NCI-H1105 (cell line): ENCODE results near the gene OR14C36.
"Not testable (repeated sequence)": the region's sequence is repeated elsewhere in the genome, so short reads cannot be mapped to it uniquely, and the experiment has no call there.

Experiments used
- DNase-seq: peaks from one replicate; lab custom pipeline; 2025; lab: John Stamatoyannopoulos, UW

Gene OR14C36

GRCh38 chr1:248348475-248348874 lies at the start of gene OR14C36:
OR14C36 (plus strand) TSS chr1:248348775; CDS start chr1:248348775, 0 bp downstream.
- no peak for DNase-seq

- no peak for DNase-seq
Observed at GRCh38 chr1:248303324-248303723, 45.3 kb upstream of the OR14C36 start, which contains the start of gene OR2T12. OR2T12 (minus strand) TSS chr1:248303424; CDS start chr1:248295578, 7,846 bp downstream.

- not testable (repeated sequence) for DNase-seq
Observed at GRCh38 chr1:248305672-248306071, 42.9 kb upstream of the OR14C36 start.

GRCh38 chr1:248306103-248306502 lies 42.5 kb upstream of the OR14C36 start:
- DNase-seq = no peak

GRCh38 chr1:248306740-248307139 lies 41.8 kb upstream of the OR14C36 start:
- not testable (repeated sequence) for DNase-seq

GRCh38 chr1:248316796-248317195 lies 31.8 kb upstream of the OR14C36 start:
- DNase-seq = no peak

GRCh38 chr1:248324468-248324867 lies 24.1 kb upstream of the OR14C36 start, which contains the start of gene OR2M7:
OR2M7 (minus strand) TSS chr1:248324568; CDS start chr1:248324568, 0 bp downstream.
- DNase-seq = no peak

- DNase-seq = no peak
Observed at GRCh38 chr1:248343451-248343850, 5.1 kb upstream of the OR14C36 start.

- no peak for DNase-seq
Observed at GRCh38 chr1:248359415-248359814, 10.8 kb downstream of the OR14C36 start.

- no peak for DNase-seq
Observed at GRCh38 chr1:248361121-248361715, 12.6 kb downstream of the OR14C36 start, which contains the start of gene OR2T4. OR2T4 (plus strand) TSS chr1:248361665; CDS start chr1:248361665, 0 bp downstream.

GRCh38 chr1:248366609-248367008 lies 18.0 kb downstream of the OR14C36 start:
- no peak for DNase-seq

GRCh38 chr1:248372394-248372793 lies 23.8 kb downstream of the OR14C36 start:
- DNase-seq = no peak

GRCh38 chr1:248373761-248374160 lies 25.2 kb downstream of the OR14C36 start:
- DNase-seq = no peak

- DNase-seq = no peak
Observed at GRCh38 chr1:248375446-248375845, 26.9 kb downstream of the OR14C36 start, which contains the start of gene OR2T6. OR2T6 (plus strand) TSS chr1:248375746; CDS start chr1:248387609, 11,863 bp downstream.

- DNase-seq = no peak
Observed at GRCh38 chr1:248376916-248377315, 28.3 kb downstream of the OR14C36 start.

- no peak for DNase-seq
Observed at GRCh38 chr1:248380854-248381253, 32.3 kb downstream of the OR14C36 start.

- DNase-seq = no peak
Observed at GRCh38 chr1:248388426-248388825, 39.9 kb downstream of the OR14C36 start.

- DNase-seq = no peak
Observed at GRCh38 chr1:248393050-248393449, 44.5 kb downstream of the OR14C36 start.
